Measurements from ENCODE around the gene HOXC10. TPM values are rescaled to one million over a fixed set of nuclear protein-coding genes. Genes with fewer than 3 reads are reported as not detected.
A peak's percentile ranks its signal among the peaks of the same experiment; 100 is the strongest.

The HOXC10 gene
- total RNA-seq, 1 donor from 2014 or later: not detected

DNA sequence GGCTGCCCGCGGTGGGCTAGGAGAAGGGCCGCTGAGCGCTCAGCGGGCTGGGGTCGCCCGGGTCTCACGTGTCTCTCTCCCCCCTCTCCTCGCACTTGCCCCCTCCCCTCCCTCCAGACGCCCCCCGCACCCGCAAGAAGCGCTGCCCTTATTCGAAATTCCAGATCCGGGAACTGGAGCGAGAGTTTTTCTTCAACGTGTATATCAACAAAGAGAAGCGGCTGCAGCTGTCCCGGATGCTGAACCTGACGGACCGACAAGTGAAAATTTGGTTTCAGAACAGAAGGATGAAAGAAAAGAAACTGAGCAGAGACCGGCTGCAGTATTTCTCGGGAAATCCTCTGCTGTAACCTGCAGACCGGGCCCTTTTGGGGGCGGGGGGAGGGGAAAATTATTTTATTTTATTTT lies 9.9 kb upstream of the HOXC10 start:
- no peaks in the 10 kb centered on the region for H3K4me1 Mint-ChIP-seq (ENCODE audit: low read depth, unreplicated experiment)
- no peaks in the 10 kb centered on the region for H3K36me3 Mint-ChIP-seq (ENCODE audit: low read depth, unreplicated experiment)
- peaks cover 86% of the 10 kb centered on the region for H3K27me3 Mint-ChIP-seq (ENCODE audit: low read depth, unreplicated experiment)
- peaks cover 5% of the 10 kb centered on the region for H3K9me3 ChIP-seq (ENCODE audit: insufficient read depth, low read depth, low read length)
- no peak overlapping the region for H3K27ac ChIP-seq (ENCODE audit: low read depth, low read length)
- DNase-seq (ENCODE audit: low read depth) (no peak), FAIRE-seq (no peak)
- no peaks in the 10 kb centered on the region for H4K20me1 ChIP-seq (ENCODE audit: insufficient read depth, low read length)
- H3K79me2 ChIP-seq (ENCODE audit: insufficient read depth, low read length): no peaks in the 10 kb centered on the region
- H3K4me3 Mint-ChIP-seq (ENCODE audit: unreplicated experiment): no peak overlapping the region
- H2AFZ ChIP-seq (ENCODE audit: low read depth, low read length): no peak overlapping the region
- H3K4me1 ChIP-seq (ENCODE audit: insufficient read depth, low read length): no peaks in the 10 kb centered on the region
- H3K27ac Mint-ChIP-seq (ENCODE audit: unreplicated experiment): no peak overlapping the region
- H3K4me2 ChIP-seq (ENCODE audit: low read length): no peak overlapping the region
- peaks cover 23% of the 10 kb centered on the region for H3K9me3 Mint-ChIP-seq (ENCODE audit: unreplicated experiment)
- TF ChIP-seq, protein P1, sequence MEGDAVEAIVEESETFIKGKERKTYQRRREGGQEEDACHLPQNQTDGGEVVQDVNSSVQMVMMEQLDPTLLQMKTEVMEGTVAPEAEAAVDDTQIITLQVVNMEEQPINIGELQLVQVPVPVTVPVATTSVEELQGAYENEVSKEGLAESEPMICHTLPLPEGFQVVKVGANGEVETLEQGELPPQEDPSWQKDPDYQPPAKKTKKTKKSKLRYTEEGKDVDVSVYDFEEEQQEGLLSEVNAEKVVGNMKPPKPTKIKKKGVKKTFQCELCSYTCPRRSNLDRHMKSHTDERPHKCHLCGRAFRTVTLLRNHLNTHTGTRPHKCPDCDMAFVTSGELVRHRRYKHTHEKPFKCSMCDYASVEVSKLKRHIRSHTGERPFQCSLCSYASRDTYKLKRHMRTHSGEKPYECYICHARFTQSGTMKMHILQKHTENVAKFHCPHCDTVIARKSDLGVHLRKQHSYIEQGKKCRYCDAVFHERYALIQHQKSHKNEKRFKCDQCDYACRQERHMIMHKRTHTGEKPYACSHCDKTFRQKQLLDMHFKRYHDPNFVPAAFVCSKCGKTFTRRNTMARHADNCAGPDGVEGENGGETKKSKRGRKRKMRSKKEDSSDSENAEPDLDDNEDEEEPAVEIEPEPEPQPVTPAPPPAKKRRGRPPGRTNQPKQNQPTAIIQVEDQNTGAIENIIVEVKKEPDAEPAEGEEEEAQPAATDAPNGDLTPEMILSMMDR (IDR thresholded peaks at IDR 0.05; ENCODE audit: insufficient read depth, low read depth, low read length): no peak
- peak; percentile 22 for TF ChIP-seq EZH2 (IDR thresholded peaks at IDR 0.05; ENCODE audit: insufficient read depth, low read length)
- H3K36me3 ChIP-seq (ENCODE audit: insufficient read depth, low read length): no peaks in the 10 kb centered on the region
- peaks cover 95% of the 10 kb centered on the region for H3K27me3 ChIP-seq (ENCODE audit: insufficient read depth, low read length)
- no peak overlapping the region for H3K9ac ChIP-seq (ENCODE audit: low read length)
- H3K4me3 ChIP-seq (ENCODE audit: insufficient read depth, low read depth, low read length): no peak overlapping the region

DNA sequence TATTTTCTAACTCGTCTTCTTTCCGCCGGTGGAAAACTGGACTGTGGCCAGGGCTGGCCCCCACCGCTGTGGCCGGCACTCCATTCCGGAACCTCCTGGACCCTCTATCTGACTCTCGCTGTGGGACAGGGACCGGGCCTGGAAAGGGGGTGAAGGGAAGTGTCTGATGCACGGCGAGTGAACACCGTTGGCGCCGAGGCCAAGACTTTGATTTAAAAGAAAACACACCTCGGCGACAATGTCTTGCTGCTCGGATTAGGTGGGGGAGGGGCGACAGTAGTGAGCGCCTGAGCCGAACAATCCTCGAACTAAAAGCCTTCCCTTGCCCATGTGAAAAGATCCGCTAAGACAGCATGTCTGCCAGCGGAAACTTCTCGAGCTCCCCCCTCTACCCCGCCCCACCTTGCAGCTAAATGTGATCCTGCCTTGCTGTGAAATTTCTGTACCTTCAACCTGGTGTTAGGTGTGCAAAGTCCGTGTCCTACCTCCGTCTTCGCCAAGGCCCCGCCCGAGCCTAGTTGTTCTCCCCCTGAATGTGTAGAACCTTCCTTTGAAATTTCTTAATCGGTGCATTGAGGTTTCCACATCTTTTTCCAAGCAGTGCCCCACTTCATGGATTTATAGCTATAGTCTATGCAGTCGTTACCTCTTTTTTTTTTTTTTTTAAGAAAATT lies 9.3 kb upstream of the HOXC10 start:
- no peak overlapping the region for H3K4me3 Mint-ChIP-seq (ENCODE audit: unreplicated experiment)
- H3K36me3 Mint-ChIP-seq (ENCODE audit: low read depth, unreplicated experiment): no peaks in the 10 kb centered on the region
- H3K9me3 ChIP-seq (ENCODE audit: insufficient read depth, low read depth, low read length): peaks cover 5% of the 10 kb centered on the region
- H2AFZ ChIP-seq (ENCODE audit: low read depth, low read length): no peak overlapping the region
- no peak overlapping the region for H3K27ac Mint-ChIP-seq (ENCODE audit: unreplicated experiment)
- H3K27ac ChIP-seq (ENCODE audit: low read depth, low read length): no peak overlapping the region
- DNase-seq (ENCODE audit: low read depth): no peak
- H3K4me1 Mint-ChIP-seq (ENCODE audit: low read depth, unreplicated experiment): no peaks in the 10 kb centered on the region
- H3K4me3 ChIP-seq (ENCODE audit: insufficient read depth, low read depth, low read length): no peak overlapping the region
- H3K27me3 ChIP-seq (ENCODE audit: insufficient read depth, low read length): peaks cover 93% of the 10 kb centered on the region
- H3K79me2 ChIP-seq (ENCODE audit: insufficient read depth, low read length): no peaks in the 10 kb centered on the region
- peaks cover 22% of the 10 kb centered on the region for H3K9me3 Mint-ChIP-seq (ENCODE audit: unreplicated experiment)
- TF ChIP-seq, protein P1 (IDR thresholded peaks at IDR 0.05; ENCODE audit: insufficient read depth, low read depth, low read length): no peak
- peak; percentile 13 for TF ChIP-seq EZH2 (IDR thresholded peaks at IDR 0.05; ENCODE audit: insufficient read depth, low read length)
- H3K27me3 Mint-ChIP-seq (ENCODE audit: low read depth, unreplicated experiment): peaks cover 86% of the 10 kb centered on the region
- H3K36me3 ChIP-seq (ENCODE audit: insufficient read depth, low read length): no peaks in the 10 kb centered on the region
- H3K9ac ChIP-seq (ENCODE audit: low read length): no peak overlapping the region
- H4K20me1 ChIP-seq (ENCODE audit: insufficient read depth, low read length): no peaks in the 10 kb centered on the region
- no peak overlapping the region for H3K4me2 ChIP-seq (ENCODE audit: low read length)
- no peaks in the 10 kb centered on the region for H3K4me1 ChIP-seq (ENCODE audit: insufficient read depth, low read length)
- no peak for FAIRE-seq

DNA sequence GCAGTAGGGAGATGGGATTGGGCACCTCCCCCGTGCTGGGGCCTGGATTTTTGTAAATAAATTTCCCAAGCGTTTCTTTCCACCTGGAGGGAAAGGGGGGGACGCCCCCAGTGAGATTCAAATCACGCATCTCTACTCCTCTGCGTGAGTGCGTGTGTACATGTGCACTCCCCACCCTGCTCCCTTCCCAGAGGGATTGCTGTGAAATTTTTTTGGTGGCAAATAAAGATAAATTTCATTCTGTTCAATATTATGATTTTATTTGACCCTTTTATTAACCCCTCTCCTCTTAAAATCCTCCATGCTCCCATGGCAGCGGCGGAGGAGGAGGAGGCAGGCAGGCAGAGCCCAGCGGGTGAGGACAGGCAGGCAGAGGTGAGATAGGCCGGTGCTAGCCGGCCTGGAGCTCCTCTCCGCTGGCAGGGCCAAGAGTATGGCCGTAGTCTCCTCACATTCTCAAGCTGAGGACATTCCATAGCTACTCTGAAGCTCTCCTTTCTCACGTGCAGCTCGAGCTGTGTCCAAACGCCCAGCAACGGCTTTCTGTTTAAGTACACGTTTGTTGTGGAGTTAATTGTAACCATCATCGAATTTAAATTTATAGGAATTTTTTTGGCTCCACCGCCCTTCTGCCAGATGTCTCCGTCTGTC lies 8.6 kb upstream of the HOXC10 start:
- Histone ChIP-seq H3K27ac (ENCODE audit: low read depth, low read length) (no peak overlapping the region), H2AFZ (ENCODE audit: low read depth, low read length) (no peak overlapping the region), H3K36me3 (ENCODE audit: insufficient read depth, low read length) (no peaks in the 10 kb centered on the region), H3K4me2 (ENCODE audit: low read length) (no peak overlapping the region), H3K4me1 (ENCODE audit: insufficient read depth, low read length) (no peaks in the 10 kb centered on the region), H3K27me3 (ENCODE audit: insufficient read depth, low read length) (peaks cover 93% of the 10 kb centered on the region), H3K9ac (ENCODE audit: low read length) (no peak overlapping the region), H3K4me3 (ENCODE audit: insufficient read depth, low read depth, low read length) (no peak overlapping the region), H3K9me3 (ENCODE audit: insufficient read depth, low read depth, low read length) (peaks cover 5% of the 10 kb centered on the region), H3K79me2 (ENCODE audit: insufficient read depth, low read length) (no peaks in the 10 kb centered on the region), H4K20me1 (ENCODE audit: insufficient read depth, low read length) (no peaks in the 10 kb centered on the region)
- peak; percentile 32 for TF ChIP-seq EZH2 (IDR thresholded peaks at IDR 0.05; ENCODE audit: insufficient read depth, low read length)
- TF ChIP-seq, protein P1 (IDR thresholded peaks at IDR 0.05; ENCODE audit: insufficient read depth, low read depth, low read length): no peak
- no peak for FAIRE-seq
- Mint-ChIP-seq H3K36me3 (ENCODE audit: low read depth, unreplicated experiment) (no peaks in the 10 kb centered on the region), H3K27me3 (ENCODE audit: low read depth, unreplicated experiment) (peaks cover 86% of the 10 kb centered on the region), H3K4me1 (ENCODE audit: low read depth, unreplicated experiment) (no peaks in the 10 kb centered on the region), H3K4me3 (ENCODE audit: unreplicated experiment) (no peak overlapping the region), H3K9me3 (ENCODE audit: unreplicated experiment) (peaks cover 16% of the 10 kb centered on the region), H3K27ac (ENCODE audit: unreplicated experiment) (no peak overlapping the region)
- DNase-seq (ENCODE audit: low read depth): no peak

Measured in astrocyte (in vitro differentiated cells and primary cell).